K562 (cell line): ENCODE results near the gene NXF3. TPM values are rescaled to one million over a fixed set of nuclear protein-coding genes. Genes with fewer than 3 reads are reported as not detected.

Experiments
- KDM4B ChIP-seq, 2 experiments: fragments of 450-650 bp in 1 of 2; sonication (generic) in 1 of 2; IDR thresholded peaks; 2 replicates each; pipeline ENCODE4 v1.6.1; 2016 to 2017; ENCODE audit warnings: borderline replicate concordance in 2 of 2, antibody characterized with exemption in 1 of 2, low read depth in 1 of 2, mild to moderate bottlenecking in 1 of 2
- MEF2D ChIP-seq: conservative IDR thresholded peaks from 2 replicates; pipeline ENCODE4 v1.6.1; 2016; ENCODE audit warnings: low read depth, missing genetic modification characterization, missing compliant biosample characterization
- NFE2L1 ChIP-seq: fragments of 450-650 bp; IDR thresholded peaks from 2 replicates; pipeline ENCODE4 v1.6.1; 2016; ENCODE audit warnings: missing genetic modification characterization, low read depth, mild to moderate bottlenecking, missing compliant biosample characterization, moderate library complexity, borderline replicate concordance
- PATZ1 ChIP-seq: fragments of 250-450 bp; sonication (Bioruptor Pico); IDR thresholded peaks from 2 replicates; pipeline ENCODE4 v1.5.0; 2020; ENCODE audit warnings: mild to moderate bottlenecking, borderline replicate concordance
- PRDM10 ChIP-seq: fragments of 450-650 bp; IDR thresholded peaks from 2 replicates; pipeline ENCODE4 v1.6.1; 2018; ENCODE audit not compliant: partially characterized antibody
- PTBP1 ChIP-seq: fragments of 200-400 bp; formaldehyde crosslinking; IDR thresholded peaks from 2 replicates; pipeline ENCODE4 v1.6.1; 2017; ENCODE audit warnings: low read depth, low read length
- RFX1 ChIP-seq: fragments of 450-650 bp; IDR thresholded peaks from 2 replicates; pipeline ENCODE4 v1.6.1; 2016; ENCODE audit warnings: mild to moderate bottlenecking, moderate library complexity
- SAFB2 ChIP-seq: fragments of 200-400 bp; formaldehyde crosslinking; IDR thresholded peaks from 2 replicates; pipeline ENCODE4 v1.6.1; 2018; ENCODE audit warnings: borderline replicate concordance, low read length, low read depth, moderate library complexity; ENCODE audit not compliant: severe bottlenecking
- THAP12 ChIP-seq: fragments of 250-450 bp; sonication (Bioruptor Pico); IDR thresholded peaks from 2 replicates; pipeline ENCODE4 v1.9.0; 2021; ENCODE audit warnings: mild to moderate bottlenecking, inconsistent platforms
- ZBTB2 ChIP-seq: fragments of 450-650 bp; IDR thresholded peaks from 2 replicates; pipeline ENCODE4 v1.6.1; 2016; ENCODE audit warnings: antibody characterized with exemption
- ZNF592 ChIP-seq: fragments of 450-650 bp; IDR thresholded peaks from 2 replicates; pipeline ENCODE4 v1.6.1; 2017; ENCODE audit warnings: antibody characterized with exemption, mild to moderate bottlenecking
- polyA plus RNA-seq, 8 experiments: library from polyadenylated mRNA; depleted of rRNA in 4 of 8; stranded (reverse) in 5 of 8; unstranded in 3 of 8; fragments of >200 nt; fragmentation: Nextera tagmentation in 2 of 8; fragmentation: Illumina TruSeq in 1 of 8; extraction: Ambion mirVana in 2 of 8; extraction: Trizol in 1 of 8; gene quantifications; 2 replicates each; pipeline versions ENCODE4 v1.2.1 to v1.2.3, GENCODE V29; 2011 to 2014; ENCODE audit warnings: inconsistent platforms in 1 of 8, missing spikeins in 1 of 8
- total RNA-seq, 7 experiments: library from RNA; depleted of rRNA in 6 of 7; stranded (reverse); fragments of >200 nt in 6 of 7; fragmentation: Illumina TruSeq in 2 of 7; extraction: Trizol in 2 of 7; gene quantifications; 2 replicates each; pipeline versions ENCODE4 v1.2.1 to v1.2.3, GENCODE V29; 2011 to 2021; ENCODE audit warnings: low replicate concordance in 1 of 7

The NXF3 gene
- total and polyA plus RNA-seq, 9 of the 15 experiments (the other 6 are each of a cell fraction or from before 2014, with no cell fraction given): 0.18 to 0.40 (median 0.28) TPM; not detected in 2

GRCh38 chrX:103101299-103102042 is 8.5 kb upstream of the NXF3 start (continued):
- TF ChIP-seq ZNF592 (no peak), THAP12 (no peak), PTBP1 (no peak), MEF2D (peak; percentile 97), PRDM10 (no peak), KDM4B (IDR thresholded peaks at IDR 0.05; ENCODE audit: borderline replicate concordance in 2 of 2, low read depth in 1 of 2) (no peak), PATZ1 (CRISPR knock-in tag) (no peak), NFE2L1 (tag) (no peak), RFX1 (peak; percentile 80), SAFB2 (no peak), ZBTB2 (peak; percentile 73; the same call in 1 of the 2 replicates)
